ENCODE measurements around the gene SEMA4D.

SEMA4D gene

DNA sequence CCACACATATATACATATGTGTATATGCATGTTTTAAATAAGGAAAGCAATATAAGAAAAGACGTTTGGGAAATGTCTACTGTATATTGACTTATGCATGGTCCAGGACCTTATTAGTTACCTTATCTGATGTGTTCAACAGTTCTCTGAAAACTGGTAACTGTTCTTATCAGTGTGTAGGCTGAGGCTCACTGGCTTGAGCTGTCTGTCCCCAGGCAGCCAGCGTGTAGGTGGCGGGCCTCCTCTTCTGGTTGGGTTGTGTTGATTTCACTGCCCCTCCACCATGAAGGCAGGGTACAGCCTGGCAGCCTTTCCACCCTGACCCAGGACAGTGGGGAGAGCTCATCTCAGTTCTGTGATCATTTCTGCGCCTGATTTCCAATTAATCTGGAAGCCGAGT, 38.7 kb upstream of the SEMA4D start:
- no peak overlapping the region for H3K4me3 ChIP-seq (ENCODE audit: insufficient read depth, low read depth, low read length)
- H3K27me3 ChIP-seq (ENCODE audit: control insufficient read depth, insufficient read depth, low read length, poor library complexity, severe bottlenecking), result no peaks in the 10 kb centered on the region
- no peaks in the 10 kb centered on the region for H3K9me3 ChIP-seq (ENCODE audit: control insufficient read depth, low read length)
- no peaks in the 10 kb centered on the region for H3K36me3 ChIP-seq (ENCODE audit: control insufficient read depth, insufficient read depth, low read length)
- WGBS, 2 experiments, result 92% methylated on average over 5 of the region's 5 CpGs
- no peak overlapping the region for H3K27ac ChIP-seq (ENCODE audit: insufficient read depth, low read depth, low read length, poor library complexity, severe bottlenecking)
- H3K4me1 ChIP-seq (ENCODE audit: control insufficient read depth, insufficient read depth, low read length), result no peaks in the 10 kb centered on the region

DNA sequence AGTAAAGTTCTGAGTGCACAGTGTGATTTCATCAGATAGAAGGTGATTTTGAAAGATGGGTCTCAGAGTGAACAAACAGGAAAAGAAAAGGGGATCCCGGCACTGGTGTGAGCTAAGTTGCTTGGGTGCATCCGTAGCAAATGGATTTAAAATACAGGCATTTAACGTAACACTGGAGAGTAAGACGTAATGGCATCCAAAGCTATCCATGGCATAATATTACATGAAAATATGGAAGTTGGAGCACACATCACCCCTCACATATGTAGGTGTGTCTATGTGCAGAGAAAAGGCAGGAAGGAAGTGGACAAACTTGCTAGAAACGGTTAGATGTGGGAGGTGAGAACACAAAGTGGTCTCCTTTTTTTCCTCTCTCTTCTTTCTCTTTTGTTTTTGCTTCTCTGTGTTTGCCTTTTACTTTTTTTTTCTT, 38.2 kb upstream of the SEMA4D start:
- H3K27me3 ChIP-seq (ENCODE audit: control insufficient read depth, insufficient read depth, low read length, poor library complexity, severe bottlenecking), result no peaks in the 10 kb centered on the region
- H3K36me3 ChIP-seq (ENCODE audit: control insufficient read depth, insufficient read depth, low read length), result no peaks in the 10 kb centered on the region
- H3K4me3 ChIP-seq (ENCODE audit: insufficient read depth, low read depth, low read length), result no peak overlapping the region
- H3K9me3 ChIP-seq (ENCODE audit: control insufficient read depth, low read length), result no peaks in the 10 kb centered on the region
- no peak overlapping the region for H3K27ac ChIP-seq (ENCODE audit: insufficient read depth, low read depth, low read length, poor library complexity, severe bottlenecking)
- WGBS, 2 experiments, result 72 to 85% methylated on average over 2 to 5 of the region's 5 CpGs
- no peaks in the 10 kb centered on the region for H3K4me1 ChIP-seq (ENCODE audit: control insufficient read depth, insufficient read depth, low read length)

DNA sequence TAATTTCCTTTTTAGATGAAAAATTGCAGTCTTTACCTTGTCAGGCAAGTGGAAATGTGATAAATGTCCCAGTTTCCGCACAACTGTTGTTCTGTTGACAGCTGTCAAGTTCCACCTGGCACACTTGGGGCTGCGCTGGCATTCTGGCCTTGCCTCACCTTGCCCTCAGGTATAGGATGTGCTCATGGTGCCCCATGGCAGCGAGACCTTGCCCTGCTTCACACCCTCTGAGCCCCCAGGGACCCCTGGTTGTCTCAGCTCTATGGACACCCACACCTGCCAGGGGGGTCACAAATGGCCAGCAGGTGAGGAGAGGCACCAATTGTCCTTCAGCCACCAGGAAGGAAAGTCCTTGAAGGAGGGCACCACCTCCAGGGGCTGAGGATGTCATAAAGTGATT, 37.5 kb upstream of the SEMA4D start:
- no peaks in the 10 kb centered on the region for H3K4me1 ChIP-seq (ENCODE audit: control insufficient read depth, insufficient read depth, low read length)
- H3K27me3 ChIP-seq (ENCODE audit: control insufficient read depth, insufficient read depth, low read length, poor library complexity, severe bottlenecking), result no peaks in the 10 kb centered on the region
- 91 to 94% methylated on average over 3 of the region's 3 CpGs for WGBS, 2 experiments
- H3K9me3 ChIP-seq (ENCODE audit: control insufficient read depth, low read length), result no peaks in the 10 kb centered on the region
- no peak overlapping the region for H3K4me3 ChIP-seq (ENCODE audit: insufficient read depth, low read depth, low read length)
- no peaks in the 10 kb centered on the region for H3K36me3 ChIP-seq (ENCODE audit: control insufficient read depth, insufficient read depth, low read length)
- no peak overlapping the region for H3K27ac ChIP-seq (ENCODE audit: insufficient read depth, low read depth, low read length, poor library complexity, severe bottlenecking)

DNA sequence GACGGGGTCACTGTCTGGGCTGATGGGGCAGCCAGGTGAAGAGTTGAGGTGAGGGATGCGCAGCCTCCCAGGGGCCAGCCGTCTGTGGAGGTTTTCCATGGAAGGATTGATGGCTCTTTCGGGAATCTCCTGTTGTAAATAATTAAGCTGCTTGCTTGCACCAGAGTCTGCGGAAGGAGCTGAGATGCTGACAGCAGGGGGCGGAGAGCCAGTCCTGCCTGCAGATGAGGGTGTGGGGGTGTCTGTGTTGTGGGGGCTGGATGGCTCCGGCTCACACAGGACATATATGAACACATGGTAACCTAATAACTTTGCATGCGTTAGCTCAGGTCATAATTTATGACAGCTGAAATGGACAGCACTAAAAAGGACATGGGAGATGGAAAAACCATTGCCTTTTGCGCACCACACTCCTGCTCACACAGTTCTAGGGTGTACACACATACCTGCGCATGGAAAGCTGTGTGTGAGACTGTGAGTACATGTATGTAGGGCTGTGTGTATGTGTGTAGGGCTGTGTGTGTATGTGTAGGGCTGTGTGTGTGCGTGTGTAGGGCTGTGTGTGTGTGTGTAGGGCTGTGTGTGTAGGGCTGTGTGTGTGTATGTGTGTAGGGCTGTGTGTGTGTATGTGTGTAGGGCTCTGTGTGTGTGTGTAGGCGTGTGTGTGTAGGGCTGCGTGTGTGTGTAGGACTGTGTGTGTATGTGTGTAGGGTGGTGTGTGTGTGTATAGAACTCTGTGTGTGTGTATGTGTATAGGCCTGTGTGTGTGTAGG, 36.8 kb upstream of the SEMA4D start:
- H3K9me3 ChIP-seq (ENCODE audit: control insufficient read depth, low read length), result no peaks in the 10 kb centered on the region
- H3K4me1 ChIP-seq (ENCODE audit: control insufficient read depth, insufficient read depth, low read length), result no peaks in the 10 kb centered on the region
- no peak overlapping the region for H3K27ac ChIP-seq (ENCODE audit: insufficient read depth, low read depth, low read length, poor library complexity, severe bottlenecking)
- H3K27me3 ChIP-seq (ENCODE audit: control insufficient read depth, insufficient read depth, low read length, poor library complexity, severe bottlenecking), result no peaks in the 10 kb centered on the region
- H3K4me3 ChIP-seq (ENCODE audit: insufficient read depth, low read depth, low read length), result no peak overlapping the region
- H3K36me3 ChIP-seq (ENCODE audit: control insufficient read depth, insufficient read depth, low read length), result no peaks in the 10 kb centered on the region
- WGBS, 2 experiments, result 79 to 81% methylated on average over 13 of the region's 13 CpGs

DNA sequence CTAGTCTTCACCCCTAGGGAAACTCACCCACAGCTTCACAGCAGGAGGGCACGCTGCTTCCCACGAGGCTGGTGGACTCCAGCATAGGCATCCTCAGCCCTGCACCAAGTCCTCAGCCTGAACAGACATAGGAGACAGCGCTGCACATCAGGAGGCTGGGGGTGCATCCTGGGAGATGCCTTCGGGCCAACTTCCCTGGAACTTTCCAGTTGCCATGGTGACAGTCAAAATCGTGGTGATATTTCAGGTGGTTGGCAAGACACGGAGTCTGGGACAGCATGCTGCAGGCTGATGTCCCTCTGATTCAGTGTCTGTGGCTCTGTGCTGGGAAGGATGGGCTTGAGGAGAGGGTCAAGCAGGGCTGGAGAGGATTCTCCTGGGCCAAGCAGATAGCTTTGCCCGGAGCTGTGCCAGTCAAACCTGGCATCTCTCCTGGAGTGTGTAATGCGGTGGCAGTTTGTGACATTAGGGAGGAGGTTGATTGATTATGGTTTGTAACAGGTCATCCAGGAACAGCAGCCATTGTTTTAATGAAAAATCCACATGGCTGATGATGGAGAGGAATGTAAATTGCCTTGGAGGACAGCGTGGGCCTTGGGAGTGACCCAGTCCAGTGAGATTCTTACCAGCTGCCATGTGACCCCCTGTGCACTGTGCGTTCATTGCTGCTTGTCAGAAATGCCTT, 35.6 kb upstream of the SEMA4D start:
- 82 to 90% methylated on average over 10 of the region's 10 CpGs for WGBS, 2 experiments

DNA sequence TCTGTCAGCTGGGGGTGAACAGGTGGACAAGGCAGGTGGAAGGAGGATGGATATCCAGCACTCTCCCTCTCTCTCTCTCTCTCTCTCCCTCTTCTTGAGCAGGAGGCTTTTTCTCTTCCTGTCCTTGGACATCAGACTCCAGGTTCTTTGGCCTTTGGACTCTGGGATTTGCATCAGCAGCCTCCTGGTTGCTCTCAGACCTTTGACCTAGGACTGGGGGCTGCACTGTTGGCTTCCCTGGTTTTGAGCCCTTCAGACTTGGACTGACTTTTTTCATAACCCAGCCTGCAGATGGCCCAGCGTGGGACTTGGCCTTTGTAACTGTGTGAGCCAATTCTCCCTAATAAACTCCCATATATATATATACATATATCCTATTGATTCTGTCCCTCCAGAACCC, 35.0 kb upstream of the SEMA4D start:
- Histone ChIP-seq H3K36me3 (ENCODE audit: control insufficient read depth, insufficient read depth, low read length) (no peaks in the 10 kb centered on the region), H3K27me3 (ENCODE audit: control insufficient read depth, insufficient read depth, low read length, poor library complexity, severe bottlenecking) (no peaks in the 10 kb centered on the region), H3K27ac (ENCODE audit: insufficient read depth, low read depth, low read length, poor library complexity, severe bottlenecking) (no peak overlapping the region), H3K4me3 (ENCODE audit: insufficient read depth, low read depth, low read length) (no peak overlapping the region), H3K4me1 (ENCODE audit: control insufficient read depth, insufficient read depth, low read length) (no peaks in the 10 kb centered on the region), H3K9me3 (ENCODE audit: control insufficient read depth, low read length) (no peaks in the 10 kb centered on the region)
- WGBS, 2 experiments, result 88 to 95% methylated on average over 1 of the region's 1 CpG

More for the DNA sequence above, 35.6 kb upstream of the SEMA4D start:
- no peaks in the 10 kb centered on the region for H3K4me1 ChIP-seq (ENCODE audit: control insufficient read depth, insufficient read depth, low read length)
- no peaks in the 10 kb centered on the region for H3K36me3 ChIP-seq (ENCODE audit: control insufficient read depth, insufficient read depth, low read length)
- H3K27me3 ChIP-seq (ENCODE audit: control insufficient read depth, insufficient read depth, low read length, poor library complexity, severe bottlenecking), result no peaks in the 10 kb centered on the region
- H3K9me3 ChIP-seq (ENCODE audit: control insufficient read depth, low read length), result no peaks in the 10 kb centered on the region
- no peak overlapping the region for H3K27ac ChIP-seq (ENCODE audit: insufficient read depth, low read depth, low read length, poor library complexity, severe bottlenecking)
- no peak overlapping the region for H3K4me3 ChIP-seq (ENCODE audit: insufficient read depth, low read depth, low read length)

DNA sequence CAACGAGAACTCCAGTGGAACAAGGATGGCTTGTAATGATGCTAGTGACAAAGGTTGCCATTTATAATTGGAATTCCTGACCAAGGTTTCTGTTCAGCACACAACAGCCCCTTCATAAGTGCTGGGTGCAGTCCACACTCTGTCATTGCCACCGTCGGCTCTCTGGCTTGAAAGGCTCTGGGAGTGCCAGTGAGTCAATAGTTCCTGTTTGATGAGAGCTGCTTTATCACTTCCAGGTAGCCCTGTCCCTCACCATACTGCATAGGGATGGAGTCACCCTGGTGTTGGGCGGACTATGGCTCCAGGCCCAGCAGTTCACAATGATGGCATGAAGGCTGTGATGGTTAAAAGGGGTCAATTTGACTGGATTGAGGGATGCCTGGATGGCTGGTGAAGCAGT, 34.6 kb upstream of the SEMA4D start:
- no peaks in the 10 kb centered on the region for H3K36me3 ChIP-seq (ENCODE audit: control insufficient read depth, insufficient read depth, low read length)
- H3K9me3 ChIP-seq (ENCODE audit: control insufficient read depth, low read length), result no peaks in the 10 kb centered on the region
- no peak overlapping the region for H3K27ac ChIP-seq (ENCODE audit: insufficient read depth, low read depth, low read length, poor library complexity, severe bottlenecking)
- no peak overlapping the region for H3K4me3 ChIP-seq (ENCODE audit: insufficient read depth, low read depth, low read length)
- H3K27me3 ChIP-seq (ENCODE audit: control insufficient read depth, insufficient read depth, low read length, poor library complexity, severe bottlenecking), result no peaks in the 10 kb centered on the region
- WGBS, 2 experiments, result 68 to 94% methylated on average over 3 to 4 of the region's 4 CpGs
- H3K4me1 ChIP-seq (ENCODE audit: control insufficient read depth, insufficient read depth, low read length), result no peaks in the 10 kb centered on the region

DNA sequence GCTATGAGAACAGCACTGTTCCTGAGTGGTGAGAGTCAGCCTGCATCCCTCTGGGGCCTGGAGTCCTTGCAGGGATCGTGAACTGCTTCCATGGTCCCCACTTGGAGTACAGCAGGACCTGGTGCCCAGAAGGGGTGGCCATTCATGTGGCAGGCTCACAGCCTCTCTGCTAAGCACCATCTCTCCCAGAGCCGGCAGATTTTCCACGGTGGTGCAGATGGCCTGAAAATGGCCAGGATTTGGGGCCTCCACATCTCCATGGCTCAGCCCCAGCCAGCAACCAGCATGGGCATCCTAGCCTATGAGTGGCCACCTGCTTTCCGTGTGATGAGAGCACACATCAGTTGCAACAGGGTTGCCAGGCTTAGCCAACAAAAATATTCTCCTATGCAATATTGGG, 33.9 kb upstream of the SEMA4D start:
- Histone ChIP-seq H3K4me3 (ENCODE audit: insufficient read depth, low read depth, low read length) (no peak overlapping the region), H3K4me1 (ENCODE audit: control insufficient read depth, insufficient read depth, low read length) (no peaks in the 10 kb centered on the region), H3K9me3 (ENCODE audit: control insufficient read depth, low read length) (no peaks in the 10 kb centered on the region), H3K27ac (ENCODE audit: insufficient read depth, low read depth, low read length, poor library complexity, severe bottlenecking) (no peak overlapping the region), H3K36me3 (ENCODE audit: control insufficient read depth, insufficient read depth, low read length) (no peaks in the 10 kb centered on the region), H3K27me3 (ENCODE audit: control insufficient read depth, insufficient read depth, low read length, poor library complexity, severe bottlenecking) (no peaks in the 10 kb centered on the region)
- 97 to 98% methylated on average over 4 of the region's 4 CpGs for WGBS, 2 experiments

DNA sequence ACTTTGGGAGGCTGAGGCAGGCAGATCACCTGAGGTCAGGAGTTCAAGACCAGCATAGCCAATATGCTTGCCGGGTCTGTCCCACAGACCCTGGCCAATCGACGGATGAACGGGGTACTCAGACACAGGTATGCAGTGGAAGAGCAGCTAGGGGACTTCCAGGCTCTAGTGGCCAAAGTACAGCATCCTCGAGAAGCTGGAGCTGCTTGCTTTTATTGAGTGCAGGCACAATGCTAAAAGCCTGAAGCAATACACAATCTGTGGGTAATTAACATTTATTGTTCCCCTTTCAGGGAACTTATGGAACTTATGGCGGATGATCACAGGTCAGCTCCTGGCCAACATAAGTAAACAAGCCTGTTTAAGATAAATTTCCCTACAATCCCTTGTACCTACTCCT, 32.8 kb upstream of the SEMA4D start:
- WGBS, 2 experiments, result 93 to 94% methylated on average over 6 of the region's 6 CpGs
- H3K27ac ChIP-seq (ENCODE audit: insufficient read depth, low read depth, low read length, poor library complexity, severe bottlenecking), result no peak overlapping the region

DNA sequence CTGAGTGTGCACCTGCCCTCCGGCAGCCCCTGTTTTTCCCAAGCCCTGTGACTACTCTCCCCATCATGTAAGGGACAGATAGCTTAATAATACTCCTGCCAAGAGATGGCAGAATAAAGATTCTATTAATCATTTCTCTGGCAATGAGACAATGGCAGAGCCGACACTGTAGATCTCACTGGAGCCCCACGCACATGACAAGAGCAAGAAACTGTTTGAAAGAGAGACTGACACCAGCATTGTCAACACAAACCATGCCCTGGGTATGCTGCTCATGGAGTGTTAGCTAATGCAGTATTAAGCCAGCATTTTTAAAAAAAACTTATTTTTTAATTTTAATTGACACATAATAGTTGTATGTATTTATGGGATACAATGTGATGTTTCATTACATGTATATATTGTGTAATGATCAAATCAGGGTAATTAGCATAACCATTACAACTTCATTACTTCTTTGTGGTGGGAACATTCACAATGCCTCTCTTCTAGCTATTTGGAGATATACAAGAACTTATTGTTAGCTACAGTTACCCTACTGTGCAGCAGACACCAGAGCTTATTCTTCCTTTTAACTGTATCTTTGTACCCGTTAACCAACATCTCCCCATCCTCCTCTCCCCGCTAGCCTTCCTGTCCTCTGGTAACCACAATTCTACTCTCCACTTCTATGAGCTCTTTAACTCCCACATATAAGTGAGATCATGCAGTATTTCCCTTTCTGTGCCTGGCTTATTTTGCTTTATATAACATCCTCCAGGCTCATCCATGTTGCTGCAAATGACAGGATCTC, 31.5 kb upstream of the SEMA4D start:
- no peaks in the 10 kb centered on the region for H3K36me3 ChIP-seq (ENCODE audit: control insufficient read depth, insufficient read depth, low read length)
- no peak overlapping the region for H3K27ac ChIP-seq (ENCODE audit: insufficient read depth, low read depth, low read length, poor library complexity, severe bottlenecking)
- H3K4me1 ChIP-seq (ENCODE audit: control insufficient read depth, insufficient read depth, low read length), result no peaks in the 10 kb centered on the region
- no peak overlapping the region for H3K4me3 ChIP-seq (ENCODE audit: insufficient read depth, low read depth, low read length)
- no peaks in the 10 kb centered on the region for H3K27me3 ChIP-seq (ENCODE audit: control insufficient read depth, insufficient read depth, low read length, poor library complexity, severe bottlenecking)
- no peaks in the 10 kb centered on the region for H3K9me3 ChIP-seq (ENCODE audit: control insufficient read depth, low read length)
- 82 to 83% methylated on average over 5 of the region's 5 CpGs for WGBS, 2 experiments

More for the DNA sequence above, 32.8 kb upstream of the SEMA4D start:
- H3K4me1 ChIP-seq (ENCODE audit: control insufficient read depth, insufficient read depth, low read length), result no peaks in the 10 kb centered on the region
- no peaks in the 10 kb centered on the region for H3K36me3 ChIP-seq (ENCODE audit: control insufficient read depth, insufficient read depth, low read length)
- no peaks in the 10 kb centered on the region for H3K27me3 ChIP-seq (ENCODE audit: control insufficient read depth, insufficient read depth, low read length, poor library complexity, severe bottlenecking)
- H3K4me3 ChIP-seq (ENCODE audit: insufficient read depth, low read depth, low read length), result no peak overlapping the region
- no peaks in the 10 kb centered on the region for H3K9me3 ChIP-seq (ENCODE audit: control insufficient read depth, low read length)
